HG03064 (cell line): ENCODE results near the gene CDRT15L2.
"Not testable (repeated sequence)": the region's sequence is repeated elsewhere in the genome, so short reads cannot be mapped to it uniquely, and the experiment has no call there.

ENCODE experiments used
- ATAC-seq: cut with Tn5 transposase; IDR thresholded peaks from one replicate; pipeline ENCODE4 v1.9.1; 2021; ENCODE audit warnings: low read depth; ENCODE audit not compliant: unreplicated experiment

CDRT15L2 gene

DNA sequence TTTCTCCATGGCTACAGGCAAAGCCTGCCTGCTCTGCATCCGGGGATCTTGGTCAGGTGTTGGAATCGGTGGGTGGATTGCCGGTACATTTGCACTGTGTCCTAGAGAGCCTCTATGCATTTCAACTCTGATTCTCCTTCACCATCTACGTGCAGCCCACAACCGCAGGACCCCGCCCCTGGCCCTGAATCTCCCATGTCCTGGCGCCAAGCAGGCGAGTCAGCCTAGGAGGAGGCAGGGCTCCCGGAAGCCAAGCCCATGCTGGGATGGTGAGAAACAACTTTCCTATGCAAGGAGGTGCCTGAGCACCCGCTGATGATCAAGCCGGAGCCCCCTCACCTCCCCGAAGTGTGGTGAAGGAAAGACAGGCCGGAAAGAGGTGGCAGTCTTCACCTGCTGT lies 7.9 kb upstream of the CDRT15L2 start:
- ATAC-seq, result not testable (repeated sequence)

DNA sequence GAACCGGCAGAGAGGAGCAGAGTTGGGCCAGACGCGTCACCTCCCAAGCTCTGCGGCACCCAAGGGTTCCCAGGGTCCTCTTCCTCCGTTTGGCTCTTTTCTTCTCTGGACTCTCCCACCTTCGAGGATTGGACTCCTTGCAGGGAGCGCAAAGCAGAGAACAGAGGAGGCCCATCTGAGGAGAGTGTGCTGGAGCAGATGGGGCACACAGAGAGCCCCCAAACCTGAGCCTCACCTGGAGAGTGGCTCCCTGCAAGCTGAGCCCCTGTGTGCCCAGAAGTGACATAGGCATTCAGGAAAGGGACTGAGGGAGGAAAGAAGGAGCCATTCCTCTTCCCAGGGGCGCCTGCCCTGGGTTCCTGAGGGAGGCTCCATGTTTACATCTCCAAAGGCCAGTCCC lies 6.3 kb upstream of the CDRT15L2 start:
- ATAC-seq, result not testable (repeated sequence)

- not testable (repeated sequence) for ATAC-seq
Measured at GRCh38 chr17:20575071-20575470, 4.5 kb upstream of the CDRT15L2 start.

DNA sequence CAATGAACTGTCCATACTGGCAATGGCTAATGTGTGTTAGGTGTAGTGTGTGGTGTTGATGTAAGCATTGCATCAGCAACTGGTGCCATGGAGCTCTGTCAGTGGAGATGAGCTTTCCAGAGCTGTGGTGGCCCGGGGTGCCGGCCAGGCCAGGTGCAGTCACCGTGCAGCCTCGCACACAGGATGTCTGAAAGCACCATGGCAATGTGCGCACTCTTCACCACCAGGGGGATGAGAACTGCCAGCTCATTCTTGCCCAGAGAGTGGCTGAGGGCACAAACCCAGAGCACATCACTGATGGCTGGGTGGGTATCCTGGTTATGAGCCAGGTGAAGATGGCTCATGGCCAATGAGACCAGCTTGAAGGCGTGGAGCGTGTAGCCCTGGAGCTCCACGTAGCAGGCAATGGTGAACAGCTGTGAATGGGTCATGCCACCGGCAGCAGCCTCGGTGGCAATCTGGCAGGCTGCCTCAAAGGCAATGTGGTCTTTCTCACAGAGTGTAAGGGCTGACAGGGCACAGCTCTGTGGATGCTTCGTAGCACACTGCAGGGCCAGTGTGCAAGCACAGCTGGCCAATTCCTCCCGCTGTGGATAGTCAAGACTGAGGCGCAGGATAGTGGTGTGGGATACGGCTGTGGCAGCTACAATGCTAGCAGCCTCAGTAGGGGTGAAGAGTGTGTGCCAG lies 4.5 kb downstream of the CDRT15L2 start:
- ATAC-seq, result not testable (repeated sequence)

DNA sequence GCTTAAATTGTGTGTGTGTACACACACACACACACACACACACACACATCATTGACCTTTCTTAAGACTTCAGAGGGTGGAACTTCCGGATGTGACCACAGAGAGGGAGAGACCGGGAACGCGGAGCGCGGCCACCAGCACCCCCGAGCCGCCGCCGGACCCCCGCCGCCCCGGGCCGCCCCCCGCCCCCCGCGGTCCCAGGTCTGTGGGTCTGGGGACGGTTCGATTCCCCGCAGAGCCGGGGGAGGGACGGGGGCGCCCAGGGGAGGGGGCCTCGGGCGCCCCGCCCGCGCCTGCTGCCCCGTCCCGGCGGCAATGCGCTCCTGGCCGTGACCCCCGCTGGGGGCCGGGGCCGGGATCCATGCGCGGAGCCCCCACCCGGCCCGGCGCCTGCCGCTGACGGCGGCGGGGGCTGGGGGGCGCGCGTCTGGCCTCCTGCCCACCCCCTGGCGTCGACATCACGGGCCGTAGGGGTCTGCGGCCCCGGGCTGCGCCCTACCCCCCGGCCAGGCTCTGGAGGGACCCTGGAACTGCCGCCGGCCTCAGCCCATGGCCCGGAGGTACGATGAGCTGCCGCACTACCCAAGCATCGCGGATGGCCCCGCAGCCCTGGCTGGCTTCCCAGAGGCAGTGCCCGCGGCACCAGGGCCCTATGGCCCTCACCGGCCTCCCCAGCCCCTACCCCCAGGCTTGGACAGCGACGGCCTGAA lies 9.4 kb downstream of the CDRT15L2 start:
- not testable (repeated sequence) for ATAC-seq

GRCh38 chr17:20589454-20589810 lies 9.9 kb downstream of the CDRT15L2 start:
- not testable (repeated sequence) for ATAC-seq

DNA sequence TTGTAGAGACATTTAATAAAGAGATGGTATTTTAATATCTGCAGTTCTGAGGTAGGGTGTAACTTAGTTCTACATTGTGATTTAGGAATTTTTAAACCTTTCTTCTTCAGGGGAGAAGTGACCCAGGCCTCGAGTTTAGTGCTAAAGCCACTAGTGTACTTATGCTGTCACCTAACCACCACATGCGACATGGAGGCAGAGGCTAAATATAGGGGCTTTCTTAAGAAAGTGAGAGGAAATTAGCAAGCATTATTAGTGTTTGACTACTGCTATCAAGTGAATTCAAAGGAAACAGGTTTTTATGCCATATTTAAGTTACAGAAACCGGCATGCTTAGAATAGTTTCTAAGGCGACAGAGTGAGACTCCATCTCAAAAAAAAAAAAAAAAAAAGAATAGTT lies 11.5 kb downstream of the CDRT15L2 start:
- not testable (repeated sequence) for ATAC-seq

GRCh38 chr17:20605568-20605967 lies 26.0 kb downstream of the CDRT15L2 start:
- ATAC-seq, result not testable (repeated sequence)

GRCh38 chr17:20609490-20609889 lies 30.0 kb downstream of the CDRT15L2 start:
- ATAC-seq, result not testable (repeated sequence)

- no peak for ATAC-seq
Measured at GRCh38 chr17:20611309-20611708, 31.8 kb downstream of the CDRT15L2 start.

DNA sequence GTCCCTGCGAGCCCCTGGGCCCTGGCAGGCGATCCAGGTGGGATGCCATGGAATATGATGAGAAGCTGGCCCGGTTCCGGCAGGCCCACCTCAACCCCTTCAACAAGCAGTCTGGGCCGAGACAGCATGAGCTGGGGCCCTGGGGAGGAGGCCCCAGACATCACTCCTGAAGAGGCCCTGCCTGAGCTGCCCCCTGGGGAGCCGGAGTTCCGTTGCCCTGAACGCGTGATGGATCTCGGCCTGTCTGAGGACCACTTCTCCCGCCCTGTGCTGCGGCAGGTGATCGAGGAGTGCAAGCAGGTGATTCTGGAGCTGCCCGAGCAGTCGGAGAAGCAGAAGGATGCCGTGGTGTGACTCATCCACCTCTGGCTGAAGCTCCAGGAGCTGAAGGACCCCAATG lies 33.1 kb downstream of the CDRT15L2 start:
- no peak for ATAC-seq

- ATAC-seq, result no peak
Measured at GRCh38 chr17:20613248-20613647, 33.7 kb downstream of the CDRT15L2 start.

- ATAC-seq, result no peak
Measured at GRCh38 chr17:20613905-20614304, 34.4 kb downstream of the CDRT15L2 start.

GRCh38 chr17:20615461-20615860 lies 35.9 kb downstream of the CDRT15L2 start:
- ATAC-seq, result not testable (repeated sequence)
